ENCODE measurements around the gene MEF2C.

- TF ChIP-seq CTCF (IDR thresholded peaks at IDR 0.05; ENCODE audit: insufficient read depth, low read depth, low read length) = no peak
- TF ChIP-seq EZH2 (IDR thresholded peaks at IDR 0.05; ENCODE audit: insufficient read depth, low read length) = peak; percentile 53
Measured at GRCh38 chr5:88672644-88673252, 210.2 kb downstream of the MEF2C start.
